C1 segment of cervical spinal cord (tissue), 14 donors: Measurements from ENCODE around the gene KLRG1.

Experiments used
- DNase-seq, 14 donors: peaks; one replicate each; lab custom pipeline; 2025; lab: John Stamatoyannopoulos, UW

The KLRG1 gene

GRCh38 chr12:8985213-8985754 is 4.1 kb upstream of the KLRG1 start:
- DNase-seq = no peak

GRCh38 chr12:8987163-8987562 is 2.2 kb upstream of the KLRG1 start:
- DNase-seq = no peak

GRCh38 chr12:8987685-8988084 is 1.7 kb upstream of the KLRG1 start:
- DNase-seq = no peak

GRCh38 chr12:8991371-8992345 is 2.3 kb downstream of the KLRG1 start:
- DNase-seq = no peak

DNA sequence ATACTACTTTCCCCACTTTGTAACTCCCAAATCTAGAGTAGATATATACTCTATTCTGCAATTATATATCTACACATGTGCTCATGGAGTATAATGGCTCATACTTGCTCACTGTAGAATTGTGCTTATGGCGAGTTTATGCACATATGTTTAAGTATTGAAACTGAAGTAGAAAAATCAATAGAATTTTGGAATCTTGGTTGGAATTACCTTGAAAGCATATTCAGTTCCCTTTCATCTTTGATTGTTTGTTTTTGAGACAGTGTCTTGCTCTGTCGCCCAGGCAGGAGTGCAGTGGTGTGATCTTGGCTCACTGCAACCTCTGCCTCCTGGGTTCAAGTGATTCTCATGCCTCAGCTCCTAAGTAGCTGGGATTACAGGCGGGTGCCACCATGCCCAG is 4.5 kb downstream of the KLRG1 start:
- no peak for DNase-seq

- DNase-seq = no peak
These were observed 5.9 kb downstream of the KLRG1 start for GRCh38 chr12:8995021-8995775.

- no peak for DNase-seq
These were observed 7.5 kb downstream of the KLRG1 start for GRCh38 chr12:8996682-8997405.

DNA sequence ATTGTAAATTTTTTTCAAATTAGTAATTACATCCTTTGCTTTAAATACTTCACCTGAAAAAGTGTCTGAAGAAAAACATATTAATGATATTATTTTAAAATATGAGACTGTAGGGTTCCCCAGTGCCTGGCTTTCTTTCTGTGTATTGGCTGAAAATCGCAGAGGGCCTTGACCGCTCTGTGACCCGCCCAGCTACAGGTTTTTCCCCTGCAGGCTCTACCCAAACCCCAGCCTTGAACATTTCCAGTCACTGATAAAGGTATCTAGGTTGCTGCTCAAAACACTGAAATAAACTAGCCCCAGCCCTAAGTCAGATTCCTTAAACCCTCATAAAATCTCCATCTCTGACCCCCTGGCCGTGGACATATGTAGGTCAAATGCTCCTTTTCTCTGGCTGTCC is 11.9 kb downstream of the KLRG1 start:
- no peak for DNase-seq

DNA sequence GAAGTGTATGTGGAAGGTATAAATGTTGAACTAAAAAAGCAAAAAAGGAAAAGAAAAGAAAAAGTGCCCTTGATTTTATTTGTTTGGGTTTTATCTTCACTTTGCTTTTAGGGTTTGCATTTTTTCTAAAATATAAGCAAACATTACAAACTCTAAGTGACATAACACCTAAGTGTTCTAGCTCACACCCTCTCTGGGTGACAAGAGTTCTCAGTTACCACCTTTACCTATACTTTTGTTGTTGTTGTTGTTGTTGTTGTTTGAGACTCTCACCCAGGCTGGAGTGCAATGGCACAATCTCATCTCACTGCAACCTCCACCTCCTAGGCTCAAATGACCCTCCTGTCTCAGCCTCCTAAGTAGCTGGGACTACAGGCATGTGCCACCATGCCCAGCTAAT is 13.0 kb downstream of the KLRG1 start:
- DNase-seq = no peak

DNA sequence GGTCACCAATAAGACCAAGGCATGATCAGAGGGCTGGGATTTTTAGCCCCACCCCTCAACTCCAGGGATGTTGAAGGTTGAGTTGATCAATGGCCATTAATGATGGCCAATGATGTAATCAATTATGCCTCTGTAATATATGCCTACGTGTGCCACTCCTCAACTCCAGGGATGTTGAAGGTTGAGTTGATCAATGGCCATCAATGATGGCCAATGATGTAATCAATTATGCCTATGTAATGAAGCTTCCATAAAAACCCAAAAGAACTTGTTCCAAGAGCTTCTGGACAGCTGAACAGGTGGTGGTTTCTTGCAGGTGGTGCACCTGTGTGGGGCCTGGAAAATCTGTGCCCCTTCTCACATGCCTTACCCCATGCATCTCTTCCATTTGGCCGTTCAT is 33.2 kb downstream of the KLRG1 start:
- no peak for DNase-seq

DNA sequence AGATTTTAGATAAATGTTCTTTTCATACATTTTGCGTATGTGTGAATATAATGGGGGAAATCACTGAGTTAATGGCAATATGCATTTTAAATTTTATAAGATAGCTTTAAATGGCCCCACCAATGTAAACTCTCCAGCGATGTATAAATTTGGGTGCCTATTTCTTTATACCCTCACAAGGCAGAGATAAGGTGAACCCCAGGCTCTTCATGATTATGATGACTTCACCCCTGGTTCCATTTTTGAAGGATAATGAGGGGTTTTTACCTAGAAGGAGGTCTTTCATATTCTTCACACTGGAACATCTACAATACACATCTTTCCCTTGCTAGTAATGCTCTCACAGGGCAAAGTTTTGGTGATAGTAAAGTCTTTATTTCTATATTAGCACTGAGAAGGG is 35.2 kb downstream of the KLRG1 start:
- DNase-seq = no peak

GRCh38 chr12:9027161-9028059 is 38.1 kb downstream of the KLRG1 start:
- no peak for DNase-seq

DNA sequence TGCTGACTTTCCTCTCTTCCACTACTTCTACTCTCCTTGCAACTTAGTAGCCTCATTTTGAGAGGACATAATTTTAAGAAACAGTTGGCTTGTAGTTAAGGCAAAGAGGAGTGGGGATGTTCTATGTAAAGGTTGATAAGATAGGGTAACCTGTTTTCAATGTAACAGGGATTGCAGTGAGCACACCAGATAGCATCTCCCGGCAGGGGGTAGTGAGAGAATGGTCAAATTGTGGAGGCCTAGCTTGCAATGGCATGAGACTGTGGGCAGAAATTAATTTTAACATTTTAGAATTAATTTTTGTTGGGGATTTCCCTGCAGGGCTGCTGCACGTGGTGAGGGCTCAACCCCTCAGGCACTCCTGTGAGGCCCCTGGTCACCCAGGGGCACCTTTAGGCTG is 41.4 kb downstream of the KLRG1 start:
- DNase-seq = no peak

DNA sequence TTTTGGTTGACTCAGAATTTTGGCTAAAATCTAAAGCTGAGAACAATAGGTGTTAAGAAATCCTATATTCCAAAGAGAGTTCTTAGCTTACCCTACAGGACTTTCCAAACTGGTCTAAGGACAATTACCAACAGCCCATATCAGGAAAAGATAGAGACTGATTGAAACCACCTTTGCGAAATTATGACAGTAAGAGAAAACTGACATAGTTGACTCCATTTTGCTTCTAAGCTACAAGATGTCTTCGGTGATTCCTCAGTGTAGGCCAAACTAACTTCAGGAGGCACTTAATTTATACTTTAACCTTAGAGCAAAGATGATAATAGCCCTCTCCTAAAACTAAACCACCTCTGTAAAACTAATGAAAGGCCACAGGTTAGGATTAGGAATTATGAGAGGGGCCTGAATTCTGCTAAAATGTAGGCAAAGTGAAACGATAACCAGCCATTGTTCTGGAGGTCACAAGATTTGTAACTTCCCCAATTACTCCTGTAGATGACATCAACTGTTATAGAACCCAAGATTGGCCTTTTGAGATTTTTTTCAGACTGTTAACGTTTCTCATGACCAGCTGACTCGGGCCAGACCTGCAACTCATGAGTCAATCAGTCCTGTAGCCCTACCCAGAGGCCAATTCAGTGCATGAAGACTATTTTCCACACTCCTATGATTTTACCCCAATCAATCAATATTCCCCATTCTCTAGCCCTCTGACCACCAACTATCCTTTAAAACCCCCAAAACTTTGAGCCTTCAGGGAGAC is 43.0 kb downstream of the KLRG1 start:
- DNase-seq = no peak

DNA sequence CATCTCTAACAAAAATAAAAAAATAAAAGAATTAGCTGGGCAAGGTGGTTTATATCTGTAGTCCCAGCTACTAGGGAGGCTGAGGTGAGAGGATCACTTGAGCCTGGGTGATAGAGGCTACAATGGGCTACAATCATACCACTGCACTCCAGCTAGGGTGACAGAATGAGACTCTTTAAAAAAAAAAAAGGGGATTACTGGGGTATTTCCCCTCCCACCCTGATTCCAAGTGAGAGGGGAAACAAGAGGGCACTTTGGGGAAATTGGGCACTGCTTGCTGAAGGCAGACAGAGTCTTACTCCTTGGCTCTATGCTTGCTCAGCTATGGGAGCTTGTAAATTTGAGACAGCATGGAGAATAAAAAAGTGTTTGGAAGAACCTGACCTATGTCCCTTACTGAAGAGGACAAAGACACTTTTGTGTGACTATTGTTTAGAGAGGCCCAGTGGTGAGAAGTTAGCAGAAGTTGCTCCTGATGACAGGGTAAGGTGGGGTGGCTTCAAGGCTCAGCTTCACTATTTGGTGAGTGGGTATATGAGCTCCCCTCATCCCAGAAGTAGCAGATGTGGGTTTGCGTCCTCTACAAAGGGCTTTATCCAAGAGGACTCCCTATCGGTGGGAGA is 44.0 kb downstream of the KLRG1 start:
- DNase-seq = no peak

GRCh38 chr12:9034095-9034494 is 44.7 kb downstream of the KLRG1 start:
- no peak for DNase-seq

DNA sequence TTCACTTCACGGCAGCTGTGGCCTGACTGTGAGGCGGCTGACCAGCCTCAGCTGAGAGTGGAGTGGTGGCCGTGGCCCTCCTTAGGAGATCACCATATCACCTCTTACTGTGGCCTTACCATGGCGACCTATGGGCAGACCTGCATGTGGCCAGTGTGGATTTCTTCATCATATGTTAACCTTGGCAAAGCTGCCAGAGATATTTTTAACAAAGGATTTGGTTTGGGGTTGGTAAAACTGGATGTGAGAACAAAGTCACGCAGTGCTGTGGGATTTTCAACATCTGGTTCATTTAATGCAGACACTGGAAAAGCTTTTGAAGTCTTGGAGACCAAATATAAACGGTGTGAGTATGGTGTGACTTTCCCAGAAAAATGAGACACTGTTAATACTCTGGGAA is 46.9 kb downstream of the KLRG1 start:
- no peak for DNase-seq

DNA sequence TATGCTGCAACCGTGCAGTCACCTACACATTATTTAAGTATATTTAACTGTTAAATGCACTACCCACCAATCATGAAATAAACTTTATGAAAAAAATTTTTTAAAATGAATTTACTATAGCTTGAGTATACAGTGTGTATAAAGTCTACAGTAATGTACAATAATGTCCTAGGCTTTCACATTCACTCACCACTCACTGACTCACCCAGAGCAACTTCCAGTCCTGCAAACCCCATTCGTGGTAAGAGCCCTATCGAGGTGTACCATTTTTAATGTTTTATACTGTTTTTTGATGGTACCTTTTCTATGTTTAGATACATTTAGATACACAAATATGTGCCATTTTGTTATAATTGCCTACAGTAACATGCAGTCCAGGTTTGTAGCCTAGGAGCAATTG is 48.1 kb downstream of the KLRG1 start:
- DNase-seq = no peak

DNA sequence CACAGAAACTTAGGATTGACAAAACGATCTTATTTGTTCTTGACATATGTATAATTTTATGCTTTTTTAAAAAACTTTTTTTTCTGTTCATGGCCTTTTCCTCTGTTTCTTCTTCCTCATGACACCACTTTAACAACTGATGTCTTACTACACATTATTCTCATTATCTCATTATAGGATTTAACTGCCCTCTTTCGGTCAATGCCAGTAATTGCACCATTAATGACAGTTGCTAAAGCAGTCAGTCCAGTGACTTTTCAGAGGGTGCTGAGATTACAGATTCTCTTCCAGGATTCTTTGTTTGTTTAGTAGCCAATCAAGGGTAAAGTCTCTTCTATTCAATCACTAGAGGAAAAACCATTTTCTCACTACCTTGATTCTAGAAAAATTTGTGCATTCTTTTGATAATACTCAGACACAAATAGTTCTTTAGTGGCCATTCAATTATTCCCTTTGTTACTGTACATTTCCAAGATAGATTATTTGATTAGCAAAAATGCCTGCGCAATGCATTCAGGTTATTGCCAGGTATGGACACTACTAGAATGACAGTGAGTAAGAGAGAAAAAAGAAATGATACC is 50.1 kb downstream of the KLRG1 start:
- peak in 1 of 14 donors; percentile 20 for DNase-seq
